NCI-H446 treated with DMSO at 0.1 percent for 48 hours (cell line): ENCODE data around the gene ENOSF1.
"Not testable (repeated sequence)": the region's sequence is repeated elsewhere in the genome, so short reads cannot be mapped to it uniquely, and the experiment has no call there.

Source experiments
- DNase-seq: peaks from one replicate; lab custom pipeline; 2025; lab: John Stamatoyannopoulos, UW

ENOSF1 gene, protein sequence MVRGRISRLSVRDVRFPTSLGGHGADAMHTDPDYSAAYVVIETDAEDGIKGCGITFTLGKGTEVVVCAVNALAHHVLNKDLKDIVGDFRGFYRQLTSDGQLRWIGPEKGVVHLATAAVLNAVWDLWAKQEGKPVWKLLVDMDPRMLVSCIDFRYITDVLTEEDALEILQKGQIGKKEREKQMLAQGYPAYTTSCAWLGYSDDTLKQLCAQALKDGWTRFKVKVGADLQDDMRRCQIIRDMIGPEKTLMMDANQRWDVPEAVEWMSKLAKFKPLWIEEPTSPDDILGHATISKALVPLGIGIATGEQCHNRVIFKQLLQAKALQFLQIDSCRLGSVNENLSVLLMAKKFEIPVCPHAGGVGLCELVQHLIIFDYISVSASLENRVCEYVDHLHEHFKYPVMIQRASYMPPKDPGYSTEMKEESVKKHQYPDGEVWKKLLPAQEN

DNA sequence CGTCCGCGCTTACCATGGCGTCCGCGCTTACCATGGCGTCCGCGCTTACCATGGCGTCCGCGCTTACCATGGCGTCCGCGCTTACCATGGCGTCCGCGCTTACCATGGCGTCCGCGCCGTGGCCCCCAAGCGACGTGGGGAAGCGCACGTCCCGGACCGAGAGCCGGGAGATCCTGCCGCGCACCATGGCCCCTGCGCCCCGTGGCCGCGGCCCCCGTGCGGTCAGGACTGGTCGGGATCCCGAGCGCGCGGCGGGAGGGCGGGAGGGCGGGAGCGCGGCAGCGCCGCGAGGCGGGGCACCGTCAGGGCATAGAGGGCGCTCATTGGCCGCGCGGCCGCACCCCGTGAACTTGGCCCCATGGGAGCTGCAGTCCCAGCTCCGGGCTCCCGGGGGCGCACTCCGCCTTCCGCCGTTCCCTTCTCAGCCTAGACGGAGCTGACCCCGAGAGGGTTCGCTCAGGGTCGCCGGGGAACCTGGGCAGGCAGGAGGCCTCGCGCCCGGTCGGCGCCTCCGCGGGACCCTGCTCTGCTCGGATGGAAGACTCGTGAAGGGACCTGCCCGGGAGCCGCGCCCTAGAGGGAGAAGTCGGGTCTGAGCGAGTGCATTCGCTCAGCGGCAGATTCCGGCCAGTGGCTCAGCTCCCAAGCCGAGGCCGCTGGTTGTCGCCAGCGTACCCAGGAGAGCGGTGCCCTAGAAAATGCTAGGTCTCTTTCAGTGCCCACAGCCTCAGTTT, at the start of gene ENOSF1:
TSS of gene ENOSF1 (minus strand) at position 230 of the 734 bp plus-strand sequence. CDS start at position 187, 43 bp downstream.
- peak; percentile 34 for DNase-seq

DNA sequence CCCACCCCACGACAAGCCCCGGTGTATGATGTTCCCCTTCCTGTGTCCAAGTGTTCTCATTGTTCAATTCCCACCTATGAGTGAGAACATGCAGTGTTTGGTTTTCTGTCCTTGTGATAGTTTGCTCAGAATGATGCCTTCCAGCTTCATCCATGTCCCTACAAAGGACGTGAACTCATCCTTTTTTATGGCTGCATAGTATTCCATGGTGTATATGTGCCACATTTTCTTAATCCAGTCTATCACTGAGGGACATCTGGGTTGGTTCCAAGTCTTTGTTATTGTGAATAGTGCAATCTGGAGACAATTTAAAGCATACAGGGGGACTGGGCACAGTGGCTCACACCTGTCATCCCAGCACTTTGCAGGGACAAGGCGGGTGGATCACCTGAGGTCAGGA, 47.4 kb upstream of the ENOSF1 start:
- not testable (repeated sequence) for DNase-seq

DNA sequence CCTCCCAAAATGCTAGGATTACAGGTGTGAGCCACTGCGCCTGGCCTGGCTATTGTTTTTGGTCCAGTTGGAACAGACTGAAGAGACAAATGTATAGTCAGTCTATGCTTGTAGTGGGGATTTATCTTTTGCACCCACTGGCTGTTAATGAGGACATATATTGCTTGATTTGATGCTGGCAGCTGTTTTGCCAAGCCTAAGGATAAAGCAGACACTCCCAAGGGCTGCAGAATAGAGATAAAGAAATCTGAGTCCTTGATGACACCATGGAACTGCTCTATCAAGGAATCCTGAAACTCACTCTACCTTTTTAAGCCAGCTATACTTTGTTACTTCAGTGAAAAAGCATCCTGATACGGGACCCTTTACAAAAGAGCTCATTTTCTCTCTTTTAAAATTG, 43.1 kb upstream of the ENOSF1 start:
- DNase-seq = no peak

DNA sequence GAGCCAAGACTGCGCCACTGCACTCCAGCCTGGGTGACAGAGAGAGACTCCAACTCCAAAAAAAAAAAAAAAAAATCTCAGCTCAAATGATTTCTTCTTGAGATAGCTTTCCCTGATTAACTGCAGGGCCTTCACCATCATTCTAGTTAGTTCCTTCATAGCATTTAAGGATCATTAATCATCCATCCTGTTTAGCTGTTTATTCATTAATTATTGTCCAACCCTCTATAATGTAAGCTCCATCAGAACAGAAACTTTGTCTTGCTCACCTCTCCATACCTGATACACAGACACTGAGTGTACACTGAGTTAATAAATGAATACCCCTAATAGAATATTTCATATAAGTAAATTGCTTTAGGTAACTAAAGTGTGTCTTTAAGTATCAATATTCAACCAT, 42.2 kb upstream of the ENOSF1 start:
- no peak for DNase-seq

DNA sequence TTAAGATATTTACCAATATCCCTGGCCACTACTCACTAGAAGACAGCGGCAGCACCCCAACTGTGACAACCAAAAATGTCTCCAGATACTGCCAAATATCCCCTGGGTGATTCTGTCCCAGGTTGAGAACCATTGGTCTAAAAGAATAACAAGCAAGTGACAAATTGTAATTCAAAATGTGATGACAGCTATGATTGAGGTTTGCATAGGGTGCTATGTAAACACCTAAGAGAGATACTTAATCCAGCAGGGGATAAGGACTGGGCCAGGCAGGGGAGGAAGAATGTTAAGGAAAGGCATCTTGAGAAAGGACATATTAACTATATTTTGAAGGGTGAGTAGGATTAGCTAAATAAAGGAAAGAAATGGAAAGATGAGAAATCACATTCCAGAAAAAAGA, 38.0 kb upstream of the ENOSF1 start:
- no peak for DNase-seq

DNA sequence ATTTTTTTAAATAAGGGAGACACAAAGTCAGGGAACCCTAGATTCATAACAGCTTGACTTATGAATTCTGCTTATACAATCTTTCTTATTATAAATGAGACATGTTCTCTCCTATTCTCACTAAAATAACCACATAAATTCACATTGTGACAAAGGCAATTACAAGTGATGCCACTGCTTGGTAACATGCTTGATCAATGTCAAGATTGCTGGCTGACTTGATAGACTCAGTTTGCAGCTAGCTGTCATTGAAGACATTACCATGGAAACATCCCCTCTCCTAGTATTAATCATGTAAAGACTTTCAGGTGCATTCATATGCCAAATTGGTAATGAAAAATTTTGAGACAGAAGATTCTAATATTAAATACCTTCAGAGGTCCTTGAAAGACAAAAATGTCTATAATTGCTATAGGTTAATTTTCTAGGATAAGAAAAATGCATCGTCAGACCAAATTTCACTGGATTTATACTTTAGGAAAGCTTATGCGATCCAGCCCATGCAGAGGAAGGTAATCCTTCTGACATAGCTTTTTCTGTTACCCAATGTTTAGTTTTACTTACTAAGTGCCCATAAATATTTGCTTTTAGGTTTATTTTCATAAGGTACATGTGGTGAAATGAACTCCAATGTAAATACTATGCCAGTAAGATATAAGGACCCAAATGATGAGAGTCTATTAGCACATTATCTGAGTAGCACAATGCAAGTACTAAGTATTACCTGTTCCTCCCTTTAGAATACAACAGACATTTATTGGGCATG, 32.6 kb upstream of the ENOSF1 start:
- DNase-seq = no peak

DNA sequence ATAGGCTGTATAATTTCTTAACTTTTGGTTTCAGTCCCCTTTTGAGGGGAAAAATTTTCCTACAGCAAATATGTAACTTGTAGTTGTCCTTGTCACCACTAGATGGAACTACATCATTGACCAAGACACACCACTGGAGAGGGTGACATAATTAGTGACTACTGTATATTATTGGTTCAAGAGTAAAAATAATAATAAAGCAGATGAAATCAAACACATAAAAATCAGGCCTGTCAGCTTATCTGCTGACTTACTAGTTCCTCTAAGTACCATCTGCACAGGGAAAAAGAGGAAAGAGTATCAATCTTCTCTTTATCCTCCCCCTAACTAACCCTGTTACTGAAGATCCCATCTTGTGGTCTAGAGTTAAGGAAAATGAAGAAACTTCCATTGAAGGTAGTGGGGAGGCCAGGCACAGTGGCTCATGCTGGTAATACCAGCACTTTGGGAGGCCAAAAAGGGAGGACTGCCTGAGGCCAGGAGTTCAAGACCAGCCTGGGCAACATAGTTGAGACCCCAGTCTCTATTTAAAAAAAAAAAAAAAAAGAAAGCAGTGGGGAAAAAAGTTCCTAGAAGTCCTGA, 29.6 kb upstream of the ENOSF1 start:
- DNase-seq = peak; percentile 35

DNA sequence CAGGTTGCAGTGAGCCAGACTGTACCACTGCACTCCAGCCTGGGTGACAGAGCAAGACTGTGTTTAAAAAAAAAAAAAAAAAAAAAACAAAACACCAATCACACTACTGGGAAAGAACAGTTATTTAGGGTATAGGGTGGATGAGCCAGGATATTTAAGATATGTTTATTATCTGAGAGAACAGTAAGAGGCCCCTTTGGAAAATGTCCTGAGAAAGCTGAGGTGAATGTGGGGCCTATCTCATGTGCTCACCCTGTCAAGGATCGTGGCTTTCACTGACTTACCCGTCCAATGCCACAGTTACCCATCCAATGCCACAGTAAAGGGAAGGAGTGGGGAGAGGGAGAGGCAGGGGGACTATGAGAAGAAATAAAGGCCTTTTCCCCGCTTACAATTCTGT, 19.9 kb upstream of the ENOSF1 start:
- no peak for DNase-seq

DNA sequence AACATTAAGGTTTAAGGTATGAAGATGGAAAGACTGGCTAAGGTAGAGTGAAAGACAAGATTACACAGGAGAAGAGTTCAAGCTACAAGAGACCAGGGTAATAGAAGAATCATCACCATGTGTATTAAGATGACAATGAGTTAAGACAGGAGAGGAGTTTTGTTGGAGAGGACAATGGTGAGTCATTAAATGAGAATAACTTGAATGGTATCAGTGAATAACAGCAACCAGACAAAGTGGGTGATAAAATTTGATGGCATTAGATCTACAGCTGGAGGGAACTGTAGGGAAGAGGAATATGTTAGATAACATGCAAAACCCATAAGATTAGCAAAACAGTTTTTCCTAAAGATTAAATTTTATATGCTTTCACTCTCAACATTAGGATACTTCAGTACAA, 18.8 kb upstream of the ENOSF1 start:
- no peak for DNase-seq

DNA sequence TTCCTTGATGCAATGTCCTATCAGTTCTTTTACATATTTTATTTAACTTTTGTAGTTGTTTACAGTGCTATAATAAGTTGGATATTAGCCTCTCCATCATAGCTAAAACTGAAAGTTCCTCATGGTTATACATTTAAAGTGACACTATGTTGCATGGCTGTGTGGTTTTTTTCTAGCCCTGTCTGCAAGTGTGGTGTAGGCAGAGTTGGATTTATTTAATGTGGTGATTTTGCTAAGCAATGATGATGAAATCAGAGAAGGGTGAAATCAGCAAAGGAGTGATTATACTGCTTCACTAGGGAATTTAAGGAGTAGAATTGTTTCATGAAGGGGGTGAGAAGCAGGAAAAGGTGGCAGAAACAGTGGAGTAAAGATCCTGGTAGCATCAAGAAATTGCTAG, 18.3 kb upstream of the ENOSF1 start:
- no peak for DNase-seq

DNA sequence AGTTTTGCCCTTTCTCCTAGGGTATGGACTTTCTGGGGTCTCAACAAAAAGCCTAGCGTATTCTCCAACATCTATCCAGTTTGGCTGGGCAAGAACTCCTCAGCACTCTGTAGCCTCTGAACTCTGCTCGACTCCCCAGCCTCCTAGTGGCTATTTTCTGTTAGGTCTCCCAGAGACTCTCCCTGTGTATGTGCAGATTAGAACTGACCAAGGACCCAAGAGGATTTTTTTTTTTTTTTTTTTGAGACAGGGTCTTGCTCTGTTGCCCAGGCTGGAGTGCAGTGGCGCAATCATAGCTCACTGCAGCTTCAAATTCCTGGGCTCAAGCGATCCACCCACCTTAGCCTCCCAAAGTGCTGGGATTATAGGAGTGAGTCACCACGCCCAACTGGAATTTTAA, 17.7 kb upstream of the ENOSF1 start:
- not testable (repeated sequence) for DNase-seq

DNA sequence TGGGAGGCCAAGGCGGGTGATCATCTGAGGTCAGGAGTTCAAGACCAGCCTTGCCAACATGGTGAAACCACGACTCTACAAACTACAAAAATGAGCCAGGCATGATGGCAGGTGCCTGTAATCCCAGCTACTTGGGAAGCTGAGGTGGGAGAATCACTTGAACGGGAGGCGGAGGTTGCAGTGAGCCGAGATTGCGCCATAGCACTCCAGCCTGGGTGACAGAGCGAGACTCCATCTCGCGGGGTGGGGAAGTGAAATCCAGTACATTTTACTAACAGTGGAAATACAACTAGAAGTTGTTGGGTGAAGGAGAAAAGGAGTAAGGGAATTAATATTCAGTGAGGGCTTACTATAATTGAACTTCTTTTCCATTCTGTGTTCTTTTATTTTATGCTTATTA, 13.2 kb upstream of the ENOSF1 start:
- DNase-seq = no peak

DNA sequence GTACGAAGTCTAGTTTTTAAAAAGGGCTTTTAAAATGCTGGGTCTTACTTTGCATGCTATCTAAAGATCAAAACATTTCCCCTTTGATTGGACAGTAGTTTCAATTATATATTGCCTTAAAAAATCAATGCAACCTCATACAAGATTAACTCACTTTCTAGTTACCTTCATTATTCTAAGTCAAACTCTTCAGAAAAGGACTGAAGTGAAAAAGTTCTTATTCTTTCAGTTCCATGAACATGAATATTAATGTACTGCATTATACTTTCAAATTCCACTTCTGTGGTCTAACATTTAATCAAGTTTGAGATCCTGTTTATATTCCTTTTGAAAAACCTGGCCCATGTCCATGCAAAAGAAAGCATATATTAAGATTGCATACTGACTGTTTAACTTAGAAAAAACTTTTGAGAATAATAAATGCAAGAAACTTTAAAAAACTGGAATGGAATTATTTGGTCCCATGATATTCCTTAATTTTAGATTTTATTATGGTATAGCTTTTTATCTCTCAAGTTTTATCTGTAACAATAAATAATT, 11.2 kb upstream of the ENOSF1 start:
- DNase-seq = no peak

DNA sequence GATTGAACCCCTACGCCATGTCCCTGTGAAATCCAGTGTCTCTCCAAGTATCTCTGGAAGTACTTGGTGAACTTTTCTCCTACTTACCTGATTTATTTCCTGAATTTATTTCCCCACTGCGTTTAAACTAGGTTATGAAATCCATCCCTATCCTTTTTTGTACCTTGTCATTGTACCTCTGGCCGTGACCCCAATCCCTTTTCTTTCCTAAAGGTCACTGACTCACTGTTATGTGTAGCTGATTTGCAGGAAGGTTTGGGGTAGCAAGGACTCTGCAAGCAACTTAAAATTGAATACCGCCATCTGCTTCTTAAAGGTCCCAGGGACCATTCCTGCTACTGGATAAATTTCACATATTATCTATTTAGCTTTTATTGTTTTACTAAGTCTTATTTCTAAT, 4.6 kb upstream of the ENOSF1 start:
- DNase-seq = no peak

DNA sequence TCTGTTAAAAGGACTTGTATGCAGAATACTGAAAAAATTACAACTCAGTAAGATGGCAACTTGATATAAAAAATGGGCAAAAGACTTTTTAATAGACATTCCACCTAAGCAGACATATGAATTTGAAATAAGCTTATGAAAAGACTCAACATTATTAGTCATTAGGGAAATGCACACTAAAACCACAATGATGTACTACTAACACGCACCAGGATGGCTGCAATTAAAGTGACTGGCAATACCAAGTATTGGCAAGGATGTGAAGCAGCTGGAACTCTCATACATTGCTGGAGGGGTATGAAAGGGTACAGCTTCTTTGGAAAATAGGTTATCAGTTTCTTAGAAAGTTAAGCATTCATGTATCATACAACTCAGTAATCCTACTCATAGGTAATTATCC, 3.2 kb upstream of the ENOSF1 start:
- DNase-seq = no peak

DNA sequence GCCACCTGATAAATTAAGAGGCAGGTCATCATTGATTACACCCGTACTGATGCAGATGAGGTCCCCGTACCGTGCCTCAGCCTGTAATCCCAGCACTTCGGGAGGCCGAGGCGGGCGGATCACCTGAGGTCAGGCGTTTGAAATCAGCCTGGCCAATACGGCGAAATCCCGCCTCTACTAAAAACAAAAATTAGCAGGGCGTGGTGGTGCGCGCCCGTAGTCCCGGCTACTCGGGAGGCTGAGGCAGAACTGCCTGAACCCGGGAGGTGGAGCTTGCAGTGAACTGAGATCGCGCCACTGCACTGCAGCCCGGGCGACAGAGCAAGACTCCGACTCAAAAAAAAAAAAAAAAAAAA, 683 bp upstream of the ENOSF1 start:
- no peak for DNase-seq

DNA sequence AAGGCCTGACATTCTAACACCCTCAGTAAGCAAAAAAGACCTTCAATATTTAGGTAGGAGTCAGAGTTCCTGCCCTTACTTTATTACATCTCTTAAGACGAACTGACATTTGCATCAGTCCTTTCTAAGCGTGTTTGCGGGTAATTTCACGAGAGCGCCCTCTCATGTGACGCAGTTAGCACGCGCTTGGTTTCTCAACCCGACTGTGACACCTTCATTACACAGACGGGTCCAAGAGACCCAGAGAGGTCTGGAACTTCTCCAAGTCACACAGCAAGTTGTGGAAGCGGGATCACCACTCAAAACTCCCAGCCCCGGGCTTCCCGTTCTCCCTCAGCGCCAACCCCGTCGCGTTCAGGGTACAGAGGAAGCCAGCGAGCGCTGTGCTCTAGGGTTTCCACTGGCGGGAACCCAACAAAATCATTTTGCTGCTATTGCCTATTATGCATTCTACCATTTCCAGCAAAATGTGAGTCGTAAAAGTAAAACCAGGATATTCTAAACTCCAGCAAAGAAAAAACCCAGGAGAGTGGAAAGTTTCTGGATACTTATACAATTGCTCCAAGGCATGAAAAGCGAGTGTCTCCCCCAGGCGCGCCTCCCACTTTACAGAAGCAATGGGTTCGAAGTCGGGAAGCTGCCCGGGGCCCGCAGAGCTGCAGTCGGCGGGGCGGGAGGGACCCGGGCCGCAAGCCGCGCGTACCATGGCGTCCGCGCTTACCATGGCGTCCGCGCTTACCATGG, 601 bp downstream of the ENOSF1 start:
- peak; percentile 36 for DNase-seq

DNA sequence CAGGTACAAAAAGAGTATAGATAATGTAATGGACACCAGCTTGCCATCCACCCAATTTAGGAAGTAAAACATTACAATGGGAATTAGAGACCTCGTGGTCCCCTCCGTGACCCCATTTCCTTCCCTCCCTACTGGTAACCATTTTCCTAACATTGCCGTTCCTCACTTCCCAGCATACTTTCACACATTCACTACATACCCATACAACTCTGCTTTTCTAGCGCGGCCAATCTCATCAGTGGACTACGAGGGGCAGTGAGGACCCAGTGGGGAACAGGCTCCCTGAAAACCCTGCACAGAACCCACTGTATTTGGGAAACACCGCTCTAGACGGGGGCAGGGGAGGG, 1.1 kb downstream of the ENOSF1 start:
- no peak for DNase-seq

DNA sequence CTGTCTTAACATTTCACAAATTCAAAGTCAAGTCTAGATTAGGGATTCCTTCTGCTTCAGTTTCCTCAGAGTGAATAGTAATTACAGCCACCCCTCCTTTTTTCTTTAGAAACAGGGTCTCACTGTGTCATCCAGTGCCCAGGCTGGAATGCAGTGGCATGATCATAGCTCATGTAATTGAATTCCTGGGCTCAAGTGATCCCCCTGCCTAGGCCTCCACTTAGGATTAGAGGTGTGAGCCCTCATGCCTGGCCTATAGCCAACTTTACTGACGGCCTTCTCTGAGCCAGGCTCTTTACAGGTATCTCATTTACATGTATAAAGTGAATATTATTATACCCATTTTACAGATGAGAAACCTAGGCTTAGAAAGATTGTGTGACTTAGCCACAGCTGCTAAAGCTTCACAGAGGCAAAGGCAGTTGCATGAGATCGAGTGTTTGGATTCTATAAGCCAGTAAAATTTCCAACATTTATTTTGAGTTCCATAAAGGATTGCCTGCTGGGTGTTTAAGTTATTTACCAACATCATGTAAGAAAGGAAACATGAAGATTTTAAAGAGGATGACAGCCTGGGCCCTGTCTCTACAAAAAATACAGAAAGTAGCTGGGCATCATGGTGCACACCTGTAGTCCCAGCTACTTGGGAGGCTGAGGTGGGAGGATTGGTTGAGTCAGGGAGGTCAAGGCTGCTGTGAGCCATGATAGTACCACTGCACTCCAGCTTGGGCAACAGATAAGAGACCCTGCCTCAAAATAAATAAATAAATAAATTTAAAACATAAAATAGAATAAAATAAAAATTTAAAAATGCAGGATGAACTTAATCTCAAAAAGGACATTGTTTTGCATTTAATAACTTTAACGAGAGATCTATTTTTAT, 1.8 kb downstream of the ENOSF1 start:
- DNase-seq = no peak

DNA sequence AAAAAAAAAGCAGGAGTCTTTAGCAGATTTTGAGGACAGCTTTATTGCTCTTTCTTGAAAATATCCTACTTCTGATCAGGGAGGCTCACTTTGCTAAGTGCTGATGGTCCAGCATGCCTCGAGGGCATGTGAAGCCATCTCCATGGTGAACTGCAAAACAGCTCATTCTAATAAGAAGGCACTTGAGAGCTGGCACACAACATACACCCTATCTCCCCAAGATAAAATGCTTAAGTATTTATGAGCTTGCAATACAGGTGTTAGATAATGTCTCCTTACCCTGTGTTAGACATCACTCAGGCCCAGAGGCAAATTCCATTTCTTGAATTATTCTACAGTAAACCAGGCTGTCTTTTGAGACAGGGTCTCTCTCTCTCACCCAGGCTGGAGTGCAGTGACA, 2.7 kb downstream of the ENOSF1 start:
- no peak for DNase-seq

DNA sequence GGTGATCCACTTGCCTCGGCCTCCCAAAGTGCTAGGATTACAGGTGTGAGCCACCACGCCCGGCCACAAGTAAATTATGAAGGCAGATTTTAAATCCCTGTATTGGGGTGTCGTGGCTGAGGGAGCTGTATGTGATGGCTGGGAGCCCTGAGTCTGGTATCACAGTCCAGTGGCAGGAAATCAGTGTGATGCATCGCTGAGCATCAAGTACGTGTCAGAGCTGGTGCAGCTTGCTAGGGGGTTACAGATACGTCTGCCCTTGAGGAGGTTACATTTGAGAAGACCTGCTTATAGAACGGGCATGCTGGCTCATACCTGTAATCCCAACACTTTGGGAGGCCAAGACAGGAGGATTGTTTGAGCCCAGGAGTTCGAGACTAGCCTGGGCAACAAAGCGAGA, 4.3 kb downstream of the ENOSF1 start:
- no peak for DNase-seq
